Sigmoid colon (tissue), 4 donors: Measurements from ENCODE around the gene PDXDC1.

Experiments used
- CTCF ChIP-seq, 4 experiments: fragments of 450-650 bp in 3 of 4; fragments of 200-600 bp in 1 of 4; IDR thresholded peaks; one replicate each; pipeline ENCODE4 v1.5.1; 2016 to 2019; ENCODE audit warnings: antibody characterized with exemption in 4 of 4, mild to moderate bottlenecking in 3 of 4, moderate library complexity in 2 of 4
- POLR2AphosphoS5 ChIP-seq, 4 donors: sonication (generic); formaldehyde crosslinking; IDR thresholded peaks; one replicate each; pipeline ENCODE4 v1.6.1; 2017; ENCODE audit warnings: antibody characterized with exemption in 4 of 4

- TF ChIP-seq POLR2AphosphoS5 (IDR thresholded peaks at IDR 0.05) (no peak), CTCF (IDR thresholded peaks at IDR 0.05) (no peak)
These were observed 78.1 kb downstream of the PDXDC1 start for GRCh38 chr16:15052747-15053476.
